ENCODE measurements around the gene FOXK2. TPM values are rescaled to one million over a fixed set of nuclear protein-coding genes. Genes with fewer than 3 reads are reported as not detected.

Gene FOXK2
- polyA plus RNA-seq, 2 of the 4 experiments (the other 2 are of a cell fraction), result 34.8 to 39.2 TPM

DNA sequence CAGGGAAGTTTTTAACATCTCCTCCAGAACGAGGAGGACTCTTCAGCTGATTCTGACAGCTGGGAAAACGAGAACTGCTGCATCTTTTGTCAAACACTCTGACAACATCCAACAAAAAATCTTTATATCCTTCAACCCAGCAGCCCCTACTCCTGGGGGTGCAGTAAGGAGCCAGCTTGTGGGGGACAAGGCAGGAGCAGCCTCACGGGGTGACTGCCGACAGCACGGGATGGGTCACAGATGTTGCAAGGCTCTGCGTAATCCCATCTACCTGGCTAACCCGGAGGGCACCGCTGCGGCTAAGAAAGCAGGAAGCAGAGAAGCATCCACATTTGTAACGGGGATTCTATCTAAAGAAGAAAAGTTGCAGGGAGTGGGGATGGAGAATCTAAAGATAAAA lies 100.1 kb downstream of the FOXK2 start:
- ATAC-seq, result no peak
- Histone ChIP-seq H3K4me2 (no peak overlapping the region), H3K9me3 (no peaks in the 10 kb centered on the region), H3K4me1 (no peaks in the 10 kb centered on the region), H3K4me3 (no peak overlapping the region), H3K27ac (no peak overlapping the region)
- no peak for DNase-seq (ENCODE audit: low read depth in 1 of 2, low spot score in 1 of 2)
- TF ChIP-seq, protein P1, sequence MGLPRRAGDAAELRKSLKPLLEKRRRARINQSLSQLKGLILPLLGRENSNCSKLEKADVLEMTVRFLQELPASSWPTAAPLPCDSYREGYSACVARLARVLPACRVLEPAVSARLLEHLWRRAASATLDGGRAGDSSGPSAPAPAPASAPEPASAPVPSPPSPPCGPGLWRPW (IDR thresholded peaks at IDR 0.05), result no peak
- TF ChIP-seq HOXB13 (CRISPR knock-in tag; IDR thresholded peaks at IDR 0.05; ENCODE audit: low read depth), result no peak
- no peak for TF ChIP-seq CHD4 (IDR thresholded peaks at IDR 0.05; ENCODE audit: borderline replicate concordance)
- no peak for TF ChIP-seq HOXB5 (CRISPR knock-in tag; IDR thresholded peaks at IDR 0.05)
- no peak for TF ChIP-seq RFX5 (IDR thresholded peaks at IDR 0.05)
- TF ChIP-seq, protein P2, sequence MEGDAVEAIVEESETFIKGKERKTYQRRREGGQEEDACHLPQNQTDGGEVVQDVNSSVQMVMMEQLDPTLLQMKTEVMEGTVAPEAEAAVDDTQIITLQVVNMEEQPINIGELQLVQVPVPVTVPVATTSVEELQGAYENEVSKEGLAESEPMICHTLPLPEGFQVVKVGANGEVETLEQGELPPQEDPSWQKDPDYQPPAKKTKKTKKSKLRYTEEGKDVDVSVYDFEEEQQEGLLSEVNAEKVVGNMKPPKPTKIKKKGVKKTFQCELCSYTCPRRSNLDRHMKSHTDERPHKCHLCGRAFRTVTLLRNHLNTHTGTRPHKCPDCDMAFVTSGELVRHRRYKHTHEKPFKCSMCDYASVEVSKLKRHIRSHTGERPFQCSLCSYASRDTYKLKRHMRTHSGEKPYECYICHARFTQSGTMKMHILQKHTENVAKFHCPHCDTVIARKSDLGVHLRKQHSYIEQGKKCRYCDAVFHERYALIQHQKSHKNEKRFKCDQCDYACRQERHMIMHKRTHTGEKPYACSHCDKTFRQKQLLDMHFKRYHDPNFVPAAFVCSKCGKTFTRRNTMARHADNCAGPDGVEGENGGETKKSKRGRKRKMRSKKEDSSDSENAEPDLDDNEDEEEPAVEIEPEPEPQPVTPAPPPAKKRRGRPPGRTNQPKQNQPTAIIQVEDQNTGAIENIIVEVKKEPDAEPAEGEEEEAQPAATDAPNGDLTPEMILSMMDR (IDR thresholded peaks at IDR 0.05), result no peak
- no peak for TF ChIP-seq FOSB (CRISPR knock-in tag; IDR thresholded peaks at IDR 0.05)
- TF ChIP-seq, protein P3, sequence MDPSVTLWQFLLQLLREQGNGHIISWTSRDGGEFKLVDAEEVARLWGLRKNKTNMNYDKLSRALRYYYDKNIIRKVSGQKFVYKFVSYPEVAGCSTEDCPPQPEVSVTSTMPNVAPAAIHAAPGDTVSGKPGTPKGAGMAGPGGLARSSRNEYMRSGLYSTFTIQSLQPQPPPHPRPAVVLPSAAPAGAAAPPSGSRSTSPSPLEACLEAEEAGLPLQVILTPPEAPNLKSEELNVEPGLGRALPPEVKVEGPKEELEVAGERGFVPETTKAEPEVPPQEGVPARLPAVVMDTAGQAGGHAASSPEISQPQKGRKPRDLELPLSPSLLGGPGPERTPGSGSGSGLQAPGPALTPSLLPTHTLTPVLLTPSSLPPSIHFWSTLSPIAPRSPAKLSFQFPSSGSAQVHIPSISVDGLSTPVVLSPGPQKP (IDR thresholded peaks at IDR 0.05; ENCODE audit: low read depth, low read length), result no peak
- no peak for TF ChIP-seq TFCP2L1 (CRISPR knock-in tag; IDR thresholded peaks at IDR 0.05)
- TF ChIP-seq, protein P4, sequence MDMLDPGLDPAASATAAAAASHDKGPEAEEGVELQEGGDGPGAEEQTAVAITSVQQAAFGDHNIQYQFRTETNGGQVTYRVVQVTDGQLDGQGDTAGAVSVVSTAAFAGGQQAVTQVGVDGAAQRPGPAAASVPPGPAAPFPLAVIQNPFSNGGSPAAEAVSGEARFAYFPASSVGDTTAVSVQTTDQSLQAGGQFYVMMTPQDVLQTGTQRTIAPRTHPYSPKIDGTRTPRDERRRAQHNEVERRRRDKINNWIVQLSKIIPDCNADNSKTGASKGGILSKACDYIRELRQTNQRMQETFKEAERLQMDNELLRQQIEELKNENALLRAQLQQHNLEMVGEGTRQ (IDR thresholded peaks at IDR 0.05), result no peak
- TF ChIP-seq GATA3 (IDR thresholded peaks at IDR 0.05; ENCODE audit: borderline replicate concordance), result no peak
- no peak for TF ChIP-seq CHD2 (IDR thresholded peaks at IDR 0.05; ENCODE audit: low read length, partially characterized antibody)
- no peak for TF ChIP-seq BHLHE40 (IDR thresholded peaks at IDR 0.05; ENCODE audit: low read depth, low read length)
- no peak for TF ChIP-seq HOXA7 (CRISPR knock-in tag; IDR thresholded peaks at IDR 0.05)
- no peak for TF ChIP-seq NR3C1 (IDR thresholded peaks at IDR 0.05)
- TF ChIP-seq, protein P5, sequence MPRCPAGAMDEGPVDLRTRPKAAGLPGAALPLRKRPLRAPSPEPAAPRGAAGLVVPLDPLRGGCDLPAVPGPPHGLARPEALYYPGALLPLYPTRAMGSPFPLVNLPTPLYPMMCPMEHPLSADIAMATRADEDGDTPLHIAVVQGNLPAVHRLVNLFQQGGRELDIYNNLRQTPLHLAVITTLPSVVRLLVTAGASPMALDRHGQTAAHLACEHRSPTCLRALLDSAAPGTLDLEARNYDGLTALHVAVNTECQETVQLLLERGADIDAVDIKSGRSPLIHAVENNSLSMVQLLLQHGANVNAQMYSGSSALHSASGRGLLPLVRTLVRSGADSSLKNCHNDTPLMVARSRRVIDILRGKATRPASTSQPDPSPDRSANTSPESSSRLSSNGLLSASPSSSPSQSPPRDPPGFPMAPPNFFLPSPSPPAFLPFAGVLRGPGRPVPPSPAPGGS (IDR thresholded peaks at IDR 0.05), result no peak
- TF ChIP-seq MYC (IDR thresholded peaks at IDR 0.05; ENCODE audit: borderline replicate concordance, low read length), result no peak
- no peak for FAIRE-seq
- POLR2A ChIA-PET, result no interaction called here
- CTCF ChIA-PET, result interaction anchor here (0.7 to 1.7 kb wide), 3 partner anchors 10 to 156 kb away, joined by 3 to 4 read pairs (median 4); no protein-coding TSS in a partner anchor
- WGBS (ENCODE audit: missing lambda C conversion rate), result 87% methylated on average over 10 of the region's 10 CpGs

DNA sequence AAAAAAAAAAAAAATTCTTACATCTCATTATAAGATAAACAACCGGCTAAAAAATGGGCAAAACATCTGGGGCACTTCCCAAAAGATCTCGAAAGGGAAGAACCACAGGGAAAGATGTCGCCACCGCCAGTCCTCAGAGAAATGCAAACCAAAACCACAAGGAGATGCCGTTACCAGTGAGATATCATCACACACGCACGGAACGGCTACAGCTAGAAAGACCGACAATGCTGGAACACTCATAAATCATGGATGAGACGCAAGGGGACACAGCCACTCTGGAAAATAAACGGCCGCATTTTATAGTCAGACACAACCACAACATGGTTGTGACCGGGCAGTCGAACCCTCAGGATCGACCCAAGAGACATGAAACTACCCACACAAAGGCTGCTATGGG lies 104.2 kb downstream of the FOXK2 start:
- FAIRE-seq, result no peak
- CTCF ChIA-PET, result interaction anchor here (0.6 kb wide), 1 partner anchor 13 kb away, joined by 3 read pairs; no protein-coding TSS in a partner anchor

More for the DNA sequence above, 104.2 kb downstream of the FOXK2 start:
- TF ChIP-seq, protein P4 (IDR thresholded peaks at IDR 0.05), result no peak
- TF ChIP-seq, protein P5 (IDR thresholded peaks at IDR 0.05), result no peak
- TF ChIP-seq, protein P6, sequence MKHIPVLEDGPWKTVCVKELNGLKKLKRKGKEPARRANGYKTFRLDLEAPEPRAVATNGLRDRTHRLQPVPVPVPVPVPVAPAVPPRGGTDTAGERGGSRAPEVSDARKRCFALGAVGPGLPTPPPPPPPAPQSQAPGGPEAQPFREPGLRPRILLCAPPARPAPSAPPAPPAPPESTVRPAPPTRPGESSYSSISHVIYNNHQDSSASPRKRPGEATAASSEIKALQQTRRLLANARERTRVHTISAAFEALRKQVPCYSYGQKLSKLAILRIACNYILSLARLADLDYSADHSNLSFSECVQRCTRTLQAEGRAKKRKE (CRISPR knock-in tag; IDR thresholded peaks at IDR 0.05; ENCODE audit: low read depth), result no peak
- TF ChIP-seq MAFK (IDR thresholded peaks at IDR 0.05; ENCODE audit: partially characterized antibody) (no peak), ZNF302 (CRISPR knock-in tag; IDR thresholded peaks at IDR 0.05) (no peak), RCOR1 (IDR thresholded peaks at IDR 0.05; ENCODE audit: low read depth, low read length) (no peak)
- TF ChIP-seq, protein P7, sequence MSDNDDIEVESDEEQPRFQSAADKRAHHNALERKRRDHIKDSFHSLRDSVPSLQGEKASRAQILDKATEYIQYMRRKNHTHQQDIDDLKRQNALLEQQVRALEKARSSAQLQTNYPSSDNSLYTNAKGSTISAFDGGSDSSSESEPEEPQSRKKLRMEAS (IDR thresholded peaks at IDR 0.05), result no peak
- POLR2A ChIA-PET, result no interaction called here
- Histone ChIP-seq H3K9me3 (no peaks in the 10 kb centered on the region), H3K4me2 (no peak overlapping the region), H3K4me3 (no peak overlapping the region), H3K4me1 (no peaks in the 10 kb centered on the region), H3K27ac (no peak overlapping the region)
- WGBS (ENCODE audit: missing lambda C conversion rate), result 95% methylated on average over 15 of the region's 15 CpGs
- DNase-seq (ENCODE audit: low read depth in 1 of 2, low spot score in 1 of 2) (no peak), ATAC-seq (no peak)
